Motor neuron (in vitro differentiated cells): Measurements from ENCODE around the gene VANGL1. TPM values are rescaled to one million over a fixed set of nuclear protein-coding genes. Genes with fewer than 3 reads are reported as not detected.
"Not testable (repeated sequence)": the region's sequence is repeated elsewhere in the genome, so short reads cannot be mapped to it uniquely, and the experiment has no call there.

Source experiments
- ATAC-seq, 8 experiments: fragments of 200-7000 bp; cut with Tn5 transposase; replicated peaks in 6 of 8; 2 replicates each; pipeline ENCODE4 v1.8.0; 2021; ENCODE audit warnings: mild to moderate bottlenecking in 8 of 8, moderate library complexity in 8 of 8
- H3K27ac ChIP-seq, 2 donors: fragments of 250-450 bp; sonication (Bioruptor Pico); 2 replicates each; pipeline ENCODE4 v1.9.0; 2021; ENCODE audit warnings: antibody characterized with exemption in 2 of 2, mild to moderate bottlenecking in 2 of 2, moderate library complexity in 1 of 2
- H3K4me1 ChIP-seq, 2 donors: fragments of 250-450 bp; sonication (Bioruptor Pico); replicated peaks in 1 of 2; 2 replicates each; pipeline ENCODE4 v1.6.1; 2021; ENCODE audit warnings: antibody characterized with exemption in 2 of 2, mild to moderate bottlenecking in 2 of 2, moderate library complexity in 1 of 2
- H3K4me3 ChIP-seq, 5 donors: fragments of 250-450 bp; sonication (Bioruptor Pico); 2 replicates each; pipeline ENCODE4 v1.9.0; 2021; ENCODE audit warnings: antibody characterized with exemption in 5 of 5, mild to moderate bottlenecking in 5 of 5, moderate library complexity in 4 of 5
- WGBS, 10 experiments: fragments of 450-650 bp; shearing (Covaris generic); methylation state at CpG; one replicate each; pipeline ENCODE4 v1.0.0; 2022; 5-methylcytosine and 5-hydroxymethylcytosine counted together
- in situ Hi-C, 9 experiments: fragments of 400-800 bp; cut with MboI; loops; one replicate each; pipeline ENCODE4 v1.15.0; 2021; ENCODE audit warnings: low sequenced_read_pairs in 9 of 9, low pct_unique_long_range_greater_than_20kb in 2 of 9; ENCODE audit not compliant: unreplicated experiment in 9 of 9
- total RNA-seq, 8 experiments: library from RNA; unstranded; fragments of 300-600 nt; gene quantifications; 2 replicates each; pipeline versions ENCODE4 v1.2.3 to v1.2.4, GENCODE V29; 2022

Gene VANGL1
- total RNA-seq, 8 experiments from 2014 or later, result 0.95 to 12.2 (median 3.7) TPM

- Histone ChIP-seq H3K4me1 (no peaks in the 10 kb centered on the region), H3K27ac (no peak overlapping the region), H3K4me3 (no peak overlapping the region)
- in situ Hi-C loops, result loop anchor here in 3 of 9 experiments (25.0 kb wide), 3 partner anchors 91 to 484 kb away; partner anchors contain the start of gene SLC22A15 (in 1 of the 3)
- ATAC-seq, result no peak
Observed at GRCh38 chr1:115620950-115621349, 20.8 kb upstream of the VANGL1 start.

GRCh38 chr1:115624859-115625258, 16.9 kb upstream of the VANGL1 start:
- Histone ChIP-seq H3K4me3 (no peak overlapping the region), H3K4me1 (no peaks in the 10 kb centered on the region), H3K27ac (no peak overlapping the region)
- 17 to 100% (median 85%) methylated on average over 1 of the region's 1 CpG; no CpG with 5 or more reads in 4 of the 10 experiments for WGBS, 10 experiments
- ATAC-seq, result no peak
- in situ Hi-C loops, result loop anchor here in 3 of 9 experiments (25.0 kb wide), 3 partner anchors 87 to 488 kb away; partner anchors contain the start of gene SLC22A15 (in 1 of the 3)

GRCh38 chr1:115630342-115630741, 11.4 kb upstream of the VANGL1 start:
- in situ Hi-C loops, result no loop called here
- no peak for ATAC-seq
- H3K4me3 ChIP-seq, result no peak overlapping the region
- H3K27ac ChIP-seq, result no peak overlapping the region
- no peaks in the 10 kb centered on the region for H3K4me1 ChIP-seq
- 16 to 90% (median 62%) methylated on average over 1 to 2 of the region's 2 CpGs; no CpG with 5 or more reads in 2 of the 10 experiments for WGBS, 10 experiments

GRCh38 chr1:115632251-115633026, 9.3 kb upstream of the VANGL1 start:
- Histone ChIP-seq H3K27ac (no peak overlapping the region), H3K4me3 (no peak overlapping the region), H3K4me1 (no peaks in the 10 kb centered on the region)
- WGBS, 10 experiments, result 46 to 88% (median 63%) methylated on average over 1 to 4 of the region's 4 CpGs; no CpG with 5 or more reads in 2 of the 10 experiments
- in situ Hi-C loops, result no loop called here
- ATAC-seq, result no peak

- in situ Hi-C loops, result not testable (repeated sequence)
Observed at GRCh38 chr1:115633606-115634005, 8.2 kb upstream of the VANGL1 start.

GRCh38 chr1:115637247-115637646, 4.5 kb upstream of the VANGL1 start:
- in situ Hi-C loops, ATAC-seq, H3K4me1 ChIP-seq, H3K4me3 ChIP-seq, H3K27ac ChIP-seq: not testable (repeated sequence)
- 55 to 100% (median 80%) methylated on average over 1 of the region's 1 CpG; no CpG with 5 or more reads in 3 of the 10 experiments for WGBS, 10 experiments

More at GRCh38 chr1:115633606-115634005, 8.2 kb upstream of the VANGL1 start:
- H3K4me3 ChIP-seq, H3K4me1 ChIP-seq, ATAC-seq, H3K27ac ChIP-seq: not testable (repeated sequence)
- WGBS, 10 experiments, result 60 to 100% (median 92%) methylated on average over 1 of the region's 1 CpG; no CpG with 5 or more reads in 4 of the 10 experiments

- in situ Hi-C loops, result no loop called here
- peaks cover 0 to 5% of the 10 kb centered on the region in 2 donors for H3K4me1 ChIP-seq
- WGBS, 10 experiments, result 80 to 100% (median 96%) methylated on average over 1 of the region's 1 CpG; no CpG with 5 or more reads in 6 of the 10 experiments
- no peak for ATAC-seq
- no peak overlapping the region for H3K27ac ChIP-seq
- H3K4me3 ChIP-seq, result no peak overlapping the region
Observed at GRCh38 chr1:115640384-115640783, 1.4 kb upstream of the VANGL1 start.

GRCh38 chr1:115642168-115643072, 650 bp downstream of the VANGL1 start:
- 0 to 7% (median 0%) methylated on average over 2 to 48 of the region's 78 CpGs; no CpG with 5 or more reads in 2 of the 10 experiments for WGBS, 10 experiments
- Histone ChIP-seq H3K4me3 (peak overlapping the region; percentile 47 to 77 (median 61)), H3K4me1 (peaks cover 0 to 5% of the 10 kb centered on the region in 2 donors), H3K27ac (peak overlapping the region in 1 of 2 donors; percentile 14)
- in situ Hi-C loops, result no loop called here
- peak; percentile 66 to 87 (median 84) for ATAC-seq

GRCh38 chr1:115643225-115643624, 1.5 kb downstream of the VANGL1 start:
- 27 to 67% (median 45%) methylated on average over 3 to 4 of the region's 4 CpGs; no CpG with 5 or more reads in 1 of the 10 experiments for WGBS, 10 experiments
- ATAC-seq, result no peak
- H3K4me3 ChIP-seq, result peak overlapping the region in 3 of 5 donors; percentile 47 to 61 (median 53)
- H3K27ac ChIP-seq, result no peak overlapping the region
- H3K4me1 ChIP-seq, result peaks cover 0 to 5% of the 10 kb centered on the region in 2 donors
- in situ Hi-C loops, result no loop called here

GRCh38 chr1:115643666-115644065, 1.9 kb downstream of the VANGL1 start:
- H3K4me3 ChIP-seq, result no peak overlapping the region
- WGBS, 10 experiments, result 67 to 100% (median 88%) methylated on average over 1 of the region's 1 CpG; no CpG with 5 or more reads in 3 of the 10 experiments
- in situ Hi-C loops, result no loop called here
- H3K27ac ChIP-seq, result no peak overlapping the region
- no peak for ATAC-seq
- peaks cover 0 to 5% of the 10 kb centered on the region in 2 donors for H3K4me1 ChIP-seq

- ATAC-seq, result no peak
- no peak overlapping the region for H3K4me3 ChIP-seq
- H3K4me1 ChIP-seq, result peaks cover 0 to 10% of the 10 kb centered on the region in 2 donors
- no peak overlapping the region for H3K27ac ChIP-seq
- WGBS, 10 experiments, result 79 to 100% (median 90%) methylated on average over 1 to 3 of the region's 3 CpGs; no CpG with 5 or more reads in 2 of the 10 experiments
- in situ Hi-C loops, result no loop called here
Observed at GRCh38 chr1:115644109-115644508, 2.3 kb downstream of the VANGL1 start.

GRCh38 chr1:115647047-115647446, 5.3 kb downstream of the VANGL1 start:
- Histone ChIP-seq H3K4me1 (peaks cover 10 to 29% of the 10 kb centered on the region in 2 donors), H3K27ac (no peak overlapping the region), H3K4me3 (no peak overlapping the region)
- ATAC-seq, result no peak
- in situ Hi-C loops, result no loop called here
- WGBS, 10 experiments, result 73 to 94% (median 78%) methylated on average over 2 of the region's 2 CpGs; no CpG with 5 or more reads in 3 of the 10 experiments

- Histone ChIP-seq H3K4me3 (no peak overlapping the region), H3K4me1 (peaks cover 10 to 29% of the 10 kb centered on the region in 2 donors), H3K27ac (no peak overlapping the region)
- WGBS, 10 experiments, result 52 to 100% (median 80%) methylated on average over 1 to 2 of the region's 2 CpGs; no CpG with 5 or more reads in 2 of the 10 experiments
- ATAC-seq, result no peak
- in situ Hi-C loops, result no loop called here
Observed at GRCh38 chr1:115647507-115647906, 5.7 kb downstream of the VANGL1 start.
